Epithelial cell of prostate (primary cell): ENCODE results near the gene PDGFRA.

Experiments used
- DNase-seq: peaks from one replicate; pipeline ENCODE4 v3.0.0-alpha.2; 2011; ENCODE audit warnings: low read depth, low spot score
- H3K27ac ChIP-seq: fragments of 450-650 bp; 2 replicates; pipeline ENCODE4 v1.5.1; 2017; ENCODE audit warnings: mild to moderate bottlenecking

The PDGFRA gene

GRCh38 chr4:54228961-54229501, at the start of gene PDGFRA:
TSS of gene PDGFRA (plus strand) at chr4:54229293. CDS start at chr4:54258769, 29,476 bp downstream.
- DNase-seq: no peak

GRCh38 chr4:54184581-54184980, 44.5 kb upstream of the PDGFRA start:
- H3K27ac ChIP-seq: no peak overlapping the region
- no peak for DNase-seq

More at GRCh38 chr4:54228961-54229501, at the start of gene PDGFRA:
- no peak within 1 kb of the TSS for H3K27ac ChIP-seq

GRCh38 chr4:54185044-54185780, 43.9 kb upstream of the PDGFRA start:
- DNase-seq: no peak
- H3K27ac ChIP-seq: no peak overlapping the region

- no peak overlapping the region for H3K27ac ChIP-seq
- no peak for DNase-seq
Observed at GRCh38 chr4:54185866-54186265, 43.2 kb upstream of the PDGFRA start.

- H3K27ac ChIP-seq: no peak overlapping the region
- DNase-seq: no peak
Observed at GRCh38 chr4:54186371-54186770, 42.7 kb upstream of the PDGFRA start.

GRCh38 chr4:54187148-54187547, 41.9 kb upstream of the PDGFRA start:
- H3K27ac ChIP-seq: no peak overlapping the region
- no peak for DNase-seq

- H3K27ac ChIP-seq: no peak overlapping the region
- no peak for DNase-seq
Observed at GRCh38 chr4:54189140-54189539, 40.0 kb upstream of the PDGFRA start.

GRCh38 chr4:54192811-54193210, 36.3 kb upstream of the PDGFRA start:
- no peak overlapping the region for H3K27ac ChIP-seq
- no peak for DNase-seq

- no peak for DNase-seq
- no peak overlapping the region for H3K27ac ChIP-seq
Observed at GRCh38 chr4:54197926-54198325, 31.2 kb upstream of the PDGFRA start.

- H3K27ac ChIP-seq: no peak overlapping the region
- DNase-seq: no peak
Observed at GRCh38 chr4:54199919-54200318, 29.2 kb upstream of the PDGFRA start.

GRCh38 chr4:54209617-54210016, 19.5 kb upstream of the PDGFRA start:
- H3K27ac ChIP-seq: no peak overlapping the region
- DNase-seq: no peak

GRCh38 chr4:54213001-54213400, 16.1 kb upstream of the PDGFRA start:
- no peak for DNase-seq

GRCh38 chr4:54213761-54214160, 15.3 kb upstream of the PDGFRA start:
- H3K27ac ChIP-seq: no peak overlapping the region

More at GRCh38 chr4:54213001-54213400, 16.1 kb upstream of the PDGFRA start:
- no peak overlapping the region for H3K27ac ChIP-seq

GRCh38 chr4:54215379-54216077, 13.6 kb upstream of the PDGFRA start:
- H3K27ac ChIP-seq: no peak overlapping the region
- DNase-seq: no peak

More at GRCh38 chr4:54213761-54214160, 15.3 kb upstream of the PDGFRA start:
- DNase-seq: no peak

GRCh38 chr4:54217642-54218495, 11.2 kb upstream of the PDGFRA start:
- no peak overlapping the region for H3K27ac ChIP-seq
- no peak for DNase-seq

GRCh38 chr4:54218736-54219135, 10.4 kb upstream of the PDGFRA start:
- DNase-seq: no peak
- H3K27ac ChIP-seq: no peak overlapping the region

GRCh38 chr4:54224996-54225597, 4.0 kb upstream of the PDGFRA start:
- no peak overlapping the region for H3K27ac ChIP-seq
- no peak for DNase-seq

GRCh38 chr4:54225598-54226403, 3.3 kb upstream of the PDGFRA start:
- H3K27ac ChIP-seq: no peak overlapping the region
- DNase-seq: no peak
